Upper lobe of left lung (tissue), 4 donors: ENCODE measurements around the gene FYB1.

ENCODE experiments used
- EP300 ChIP-seq, 4 donors: sonication (generic); formaldehyde crosslinking; IDR thresholded peaks; one replicate each; pipeline ENCODE4 v1.5.1; 2017; ENCODE audit warnings: antibody characterized with exemption in 4 of 4, control low read depth in 2 of 4
- POLR2A ChIP-seq, 4 donors: fragments of 450-650 bp; IDR thresholded peaks; one replicate each; pipeline ENCODE4 v1.5.1; 2016 to 2017; ENCODE audit warnings: antibody characterized with exemption in 4 of 4, mild to moderate bottlenecking in 2 of 4

- TF ChIP-seq EP300 (IDR thresholded peaks at IDR 0.05) (no peak), POLR2A (IDR thresholded peaks at IDR 0.05) (no peak)
These were observed 12.6 kb upstream of the FYB1 start for GRCh38 chr5:39231705-39232525.
